ENCODE results near the gene PRKCH.

PRKCH gene

DNA sequence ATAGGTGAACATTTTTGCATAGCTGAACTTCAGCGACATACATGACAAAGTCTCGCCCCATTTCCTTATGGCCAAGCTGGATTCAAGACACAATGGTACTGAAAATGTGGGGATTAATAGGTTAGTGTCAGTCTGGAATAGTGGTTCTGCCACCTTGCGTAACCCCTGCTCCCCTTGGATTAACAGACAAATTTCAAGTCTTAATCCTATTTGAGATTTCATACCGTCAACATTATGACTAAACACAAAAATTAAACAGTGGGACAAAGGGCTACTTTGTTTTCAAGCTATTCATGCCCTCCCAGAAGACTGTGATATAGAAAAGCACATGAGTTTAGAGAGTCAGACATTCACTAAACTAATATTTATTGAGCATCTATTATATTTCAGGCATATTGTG is 235.1 kb downstream of the PRKCH start:
- DNase-seq: no peak

DNA sequence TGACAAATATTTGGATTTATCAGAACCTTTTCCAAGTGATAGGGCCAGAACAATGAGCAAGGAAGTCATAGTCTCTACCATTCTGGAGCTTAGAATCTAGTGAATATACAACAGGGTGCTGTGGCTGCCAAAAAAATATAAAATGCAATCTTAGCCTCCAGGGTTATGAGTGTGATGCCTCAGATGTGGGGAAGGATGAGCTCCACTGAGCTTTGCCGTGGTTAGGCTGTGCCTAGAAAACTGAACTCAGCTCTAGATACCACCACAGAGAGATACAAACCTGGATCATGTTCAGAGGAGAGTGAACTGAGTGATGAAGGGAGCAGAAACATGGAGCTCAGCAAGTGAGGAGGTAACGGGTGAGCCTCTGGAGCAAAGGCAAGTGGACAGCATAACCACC is 235.9 kb downstream of the PRKCH start:
- no peak for DNase-seq

DNA sequence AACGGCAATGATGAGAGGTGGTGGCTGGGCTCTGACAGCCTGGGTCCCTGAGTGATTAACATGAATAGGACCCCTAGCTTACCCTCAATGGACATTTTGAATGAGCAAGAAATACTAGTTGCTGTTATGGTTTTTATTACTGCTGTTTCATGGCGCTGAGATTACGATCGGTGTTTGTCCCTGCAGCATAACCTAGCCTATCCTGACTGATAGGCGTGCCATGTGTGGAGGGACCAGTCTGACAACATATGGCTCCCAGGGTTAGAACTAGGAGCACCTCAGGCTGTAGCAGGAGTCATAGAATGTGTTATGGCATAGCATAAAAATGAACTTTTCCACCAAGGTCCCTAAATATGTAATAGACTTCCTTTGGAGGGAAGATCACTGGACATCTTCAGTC is 236.5 kb downstream of the PRKCH start:
- no peak for DNase-seq

DNA sequence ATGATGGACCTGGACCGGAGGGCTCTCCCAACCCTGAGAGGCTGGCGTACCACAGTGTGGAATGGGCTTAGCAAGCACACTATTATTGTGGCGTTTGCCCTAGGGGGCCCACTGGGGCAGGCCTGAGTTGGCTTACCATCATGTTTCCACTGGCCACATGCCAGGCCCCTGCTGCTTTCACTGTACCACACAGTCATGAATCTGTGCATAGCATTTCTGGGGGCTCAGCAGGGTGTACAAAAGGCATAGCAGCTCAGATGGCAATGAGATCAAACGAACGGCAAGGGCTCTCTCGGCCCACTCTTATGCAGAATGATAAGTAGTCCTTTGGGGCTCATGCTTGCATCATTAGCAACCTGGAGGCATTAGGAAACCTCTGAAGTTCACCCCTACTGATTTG is 236.9 kb downstream of the PRKCH start:
- no peak for DNase-seq

DNA sequence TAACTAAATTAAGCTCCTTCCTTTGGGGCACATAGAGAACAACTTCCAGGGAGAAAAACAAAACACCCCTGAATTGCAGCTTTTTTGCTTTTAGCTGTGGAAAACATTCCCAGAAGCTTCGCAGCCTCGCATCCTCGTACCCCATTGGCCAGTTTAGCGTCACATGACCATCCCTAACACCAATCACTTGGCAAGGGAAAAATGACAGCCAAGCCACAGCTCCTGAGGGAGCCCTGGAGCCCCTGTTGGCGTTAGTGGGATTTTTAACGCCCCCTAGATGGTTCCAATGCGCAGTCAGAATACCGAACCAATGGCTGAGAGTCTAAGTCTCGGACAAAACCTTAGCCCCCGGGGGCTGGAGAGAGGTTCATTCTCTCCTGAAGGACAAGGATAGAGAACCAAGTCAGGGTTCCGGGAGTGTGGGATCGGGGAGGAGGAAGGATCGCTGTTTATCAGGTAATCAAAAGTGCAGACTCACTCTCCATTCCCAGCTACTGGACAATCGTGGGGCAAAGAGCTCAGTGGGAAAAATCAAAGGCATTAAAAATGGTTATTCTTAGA is 238.3 kb downstream of the PRKCH start:
- no peak for DNase-seq

DNA sequence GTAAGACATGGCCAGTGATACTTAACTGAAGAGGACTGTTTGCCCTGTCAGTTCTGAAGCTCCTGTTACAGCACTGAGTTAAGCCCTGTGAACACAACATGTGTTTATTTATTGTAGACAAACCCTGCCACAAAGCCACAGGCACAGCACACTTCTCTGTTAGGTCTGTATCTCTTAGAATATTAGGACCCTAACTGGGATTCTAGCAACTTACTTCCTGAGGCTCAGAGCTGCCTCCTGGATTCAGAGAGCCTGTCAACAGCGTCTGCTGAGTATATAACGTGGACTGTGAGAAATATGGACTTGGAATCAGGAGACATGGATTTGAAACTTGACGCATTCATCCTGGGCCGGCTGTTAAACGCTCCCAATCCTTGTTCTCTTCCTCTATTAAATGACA is 238.9 kb downstream of the PRKCH start:
- DNase-seq: no peak

DNA sequence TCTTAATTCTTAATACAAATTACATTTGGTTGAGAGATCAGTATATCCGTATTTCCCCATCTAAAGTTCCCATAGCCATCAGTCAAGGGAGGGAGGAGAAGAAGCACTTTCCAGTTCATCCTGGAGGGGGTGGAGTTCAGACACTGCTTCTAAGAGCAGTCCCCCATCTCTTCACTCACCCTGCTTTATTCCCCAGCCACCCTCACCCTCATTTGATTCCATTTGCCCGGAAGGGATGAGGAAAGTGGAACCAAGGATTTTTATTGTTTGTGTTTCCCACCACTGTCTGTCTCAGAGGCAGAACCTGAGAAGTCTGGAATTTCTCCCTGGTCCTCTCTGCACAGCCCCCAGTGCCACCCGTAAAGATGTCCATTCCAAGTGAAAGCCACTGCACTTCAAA is 239.7 kb downstream of the PRKCH start:
- DNase-seq: no peak

DNA sequence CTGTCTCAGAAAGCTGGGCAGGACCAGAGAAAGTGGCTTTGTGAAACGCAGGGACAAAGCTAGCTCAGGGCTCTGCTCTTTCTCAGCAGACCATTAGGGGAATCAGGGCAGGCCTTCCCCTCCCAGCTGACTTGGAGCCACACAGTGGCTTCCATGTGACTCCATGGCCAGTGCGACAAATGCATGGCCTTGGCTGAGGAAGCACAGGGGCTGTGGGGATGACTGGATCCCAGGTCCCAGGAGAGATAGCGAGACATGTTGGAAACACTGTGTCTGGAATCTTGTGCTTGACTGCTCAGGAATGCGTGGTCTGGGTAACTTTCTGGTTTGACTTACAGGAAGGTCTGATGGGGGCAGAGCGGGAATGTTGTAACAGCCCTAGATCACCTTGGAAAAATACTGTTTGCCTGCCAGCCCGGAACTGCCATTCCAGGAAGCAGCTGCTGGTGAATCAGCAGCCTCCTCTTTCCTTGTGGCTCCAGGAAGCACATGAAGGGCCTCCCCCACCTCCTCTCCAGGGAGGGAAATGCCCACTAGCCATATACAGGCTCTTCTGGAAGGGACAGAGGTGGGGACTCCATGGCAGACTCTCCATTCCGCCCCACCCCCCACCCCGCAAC is 240.4 kb downstream of the PRKCH start:
- no peak for DNase-seq

DNA sequence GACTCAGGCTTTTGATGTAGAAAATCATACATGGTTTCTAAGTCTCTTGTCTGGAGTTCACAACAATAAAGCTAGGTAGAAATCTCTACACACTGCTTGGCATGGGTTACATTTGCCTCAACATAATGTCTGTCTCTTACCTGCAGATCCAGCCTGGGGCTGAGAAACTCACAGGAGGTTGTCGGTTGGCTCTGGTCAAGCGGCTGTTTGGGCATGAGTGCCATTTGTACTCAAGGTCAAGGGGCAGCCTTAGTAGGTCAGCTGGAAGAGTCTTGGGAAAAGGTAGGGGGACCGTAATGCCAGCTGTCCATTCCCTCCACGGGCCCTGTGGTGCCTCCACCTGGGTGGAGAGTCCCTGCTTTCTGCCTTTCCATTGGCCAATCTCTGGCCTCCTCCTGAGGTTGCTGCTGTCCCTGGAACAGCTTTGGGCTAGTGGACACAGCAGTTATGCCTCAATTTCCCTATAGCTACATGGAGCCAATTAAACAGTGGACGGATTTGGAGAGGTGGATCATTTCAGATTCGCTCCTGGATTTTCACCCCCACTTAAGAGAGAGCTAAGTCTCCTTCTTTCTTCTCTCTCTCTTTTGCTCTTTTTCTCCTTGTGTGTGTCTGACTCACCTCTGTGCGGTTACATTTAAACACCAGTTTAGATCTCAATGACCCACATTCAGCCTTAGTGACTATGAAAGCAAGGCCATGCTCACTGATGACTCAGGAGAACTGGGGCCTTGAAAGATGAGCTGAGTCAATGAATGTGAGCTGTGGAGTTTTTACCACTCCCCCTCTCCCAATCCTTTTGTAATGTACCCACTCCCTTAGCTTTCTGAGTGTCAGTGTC is 241.2 kb downstream of the PRKCH start:
- peak; percentile 51 for DNase-seq

DNA sequence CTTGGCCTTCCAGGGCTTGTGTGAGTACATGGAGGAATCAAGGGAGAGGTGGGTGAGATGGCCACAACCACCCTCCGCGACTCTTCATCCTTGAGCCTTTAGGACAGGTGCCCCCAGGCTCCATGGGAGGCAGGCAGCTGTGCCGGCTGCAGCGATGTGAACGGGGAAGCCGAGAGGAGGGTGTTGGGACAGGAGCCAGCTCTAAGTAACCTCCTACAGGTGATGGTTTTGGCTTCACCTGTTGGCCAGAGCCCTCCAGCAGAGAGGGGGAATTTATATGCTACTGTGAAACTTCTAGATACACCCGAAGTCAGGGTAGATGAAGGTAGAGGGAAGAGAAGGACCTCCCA is 241.8 kb downstream of the PRKCH start:
- DNase-seq: no peak

DNA sequence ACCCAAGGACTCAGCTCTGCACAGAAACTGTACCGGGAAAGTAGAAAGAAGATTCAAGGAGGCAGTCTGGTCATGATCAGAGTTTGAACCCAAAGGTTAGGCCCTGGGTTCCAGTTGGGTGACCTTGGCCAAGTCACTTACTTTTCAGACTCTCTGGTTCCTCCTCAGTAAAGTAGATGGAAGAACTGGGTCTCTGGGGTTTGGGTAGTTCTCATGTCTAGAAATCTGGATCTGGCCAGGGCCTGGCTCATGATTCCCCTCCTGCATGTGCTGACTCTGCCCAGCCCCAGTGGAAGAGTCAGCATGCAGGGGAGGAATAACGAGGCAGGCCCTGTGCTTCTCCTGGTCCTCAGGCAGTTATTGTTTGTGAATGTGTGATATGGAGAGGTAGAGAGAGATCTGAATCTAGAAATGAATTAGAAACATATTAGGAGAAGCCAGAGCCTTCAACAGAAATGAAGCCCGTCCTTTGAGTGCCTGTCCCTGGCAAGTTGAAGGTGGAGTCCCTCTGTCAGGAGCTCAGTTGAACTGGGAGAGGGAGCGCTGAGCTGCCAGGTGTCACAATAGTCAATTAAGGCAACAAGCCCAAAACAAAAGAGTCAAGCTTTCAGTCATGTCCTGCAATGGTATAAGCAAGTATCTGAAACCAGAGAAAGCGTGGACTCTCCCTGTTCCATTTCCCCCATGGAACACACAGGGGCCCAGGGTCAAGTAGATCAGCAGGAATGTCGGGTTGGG is 242.7 kb downstream of the PRKCH start:
- no peak for DNase-seq

DNA sequence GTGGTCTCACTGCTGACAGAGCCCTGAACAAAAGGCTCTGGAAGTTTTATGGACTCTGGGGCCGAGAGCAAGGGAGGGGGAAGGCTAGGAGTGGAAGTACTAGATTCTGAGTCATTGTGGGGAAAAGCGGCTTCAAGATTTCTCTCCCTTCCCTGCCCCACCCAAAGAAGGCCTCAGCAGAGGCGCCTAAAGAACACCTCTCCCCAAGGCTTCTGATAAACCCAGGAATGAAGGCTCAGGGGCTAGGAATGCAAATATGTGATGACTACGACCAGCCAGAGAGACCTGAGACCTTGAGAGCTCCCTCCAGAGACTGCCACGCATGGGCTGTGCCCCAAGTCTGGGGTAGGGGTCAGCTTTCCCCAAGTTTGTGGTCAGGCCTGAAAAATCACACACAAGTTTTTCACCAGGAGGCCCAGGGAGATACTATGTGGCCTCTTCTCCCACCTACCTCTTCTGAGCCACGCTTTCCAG is 243.3 kb downstream of the PRKCH start:
- no peak for DNase-seq

DNA sequence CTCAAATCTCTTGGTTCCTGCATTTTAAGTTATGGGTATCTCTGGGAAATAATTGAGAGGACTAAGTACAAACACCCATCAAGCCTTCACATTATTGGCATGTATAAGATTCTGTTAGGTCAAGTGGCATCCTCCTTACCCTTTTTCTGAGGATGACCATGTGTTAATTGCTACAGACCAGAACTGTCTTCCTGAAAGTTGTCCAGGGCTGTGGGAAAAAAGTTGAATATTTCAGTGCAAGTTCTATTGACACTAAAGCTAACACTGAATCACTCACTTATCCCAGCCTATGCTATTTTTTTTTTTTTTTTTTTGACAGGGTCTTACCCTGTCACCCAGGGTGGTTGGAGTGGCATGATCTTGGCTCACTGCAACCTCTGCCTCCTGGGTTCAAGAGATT is 243.8 kb downstream of the PRKCH start:
- no peak for DNase-seq

DNA sequence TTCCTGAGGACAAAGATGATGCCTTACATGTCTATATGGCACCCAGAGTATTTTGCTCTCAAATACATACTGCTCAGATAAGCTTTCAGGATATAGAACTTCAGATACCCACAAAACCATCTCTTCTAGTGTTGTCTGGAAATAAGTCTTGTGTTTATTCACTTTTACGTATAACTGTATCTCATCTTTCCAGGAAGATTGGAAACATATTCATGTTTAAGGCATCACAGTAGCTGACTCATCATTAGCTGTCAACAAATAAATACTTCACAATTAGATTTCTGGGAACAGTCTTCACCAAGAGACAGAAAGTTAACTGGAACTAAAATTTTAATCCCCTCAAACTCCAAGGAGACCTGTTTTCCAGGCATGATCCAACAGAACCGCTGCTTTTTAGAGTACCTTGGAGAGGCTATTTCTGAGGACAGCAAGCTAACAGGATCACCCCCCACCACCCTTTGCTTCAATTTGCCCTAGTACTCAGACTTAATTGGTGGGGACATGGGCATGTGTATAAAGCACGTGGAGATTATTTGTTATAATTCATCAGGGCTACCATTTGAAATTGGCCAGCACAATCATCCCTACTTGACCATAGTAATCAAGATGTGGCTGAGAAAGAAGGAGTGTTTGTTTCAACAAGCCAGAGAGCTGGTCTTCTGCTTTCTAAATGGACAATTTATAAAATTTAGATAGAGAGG is 244.6 kb downstream of the PRKCH start:
- DNase-seq: no peak

DNA sequence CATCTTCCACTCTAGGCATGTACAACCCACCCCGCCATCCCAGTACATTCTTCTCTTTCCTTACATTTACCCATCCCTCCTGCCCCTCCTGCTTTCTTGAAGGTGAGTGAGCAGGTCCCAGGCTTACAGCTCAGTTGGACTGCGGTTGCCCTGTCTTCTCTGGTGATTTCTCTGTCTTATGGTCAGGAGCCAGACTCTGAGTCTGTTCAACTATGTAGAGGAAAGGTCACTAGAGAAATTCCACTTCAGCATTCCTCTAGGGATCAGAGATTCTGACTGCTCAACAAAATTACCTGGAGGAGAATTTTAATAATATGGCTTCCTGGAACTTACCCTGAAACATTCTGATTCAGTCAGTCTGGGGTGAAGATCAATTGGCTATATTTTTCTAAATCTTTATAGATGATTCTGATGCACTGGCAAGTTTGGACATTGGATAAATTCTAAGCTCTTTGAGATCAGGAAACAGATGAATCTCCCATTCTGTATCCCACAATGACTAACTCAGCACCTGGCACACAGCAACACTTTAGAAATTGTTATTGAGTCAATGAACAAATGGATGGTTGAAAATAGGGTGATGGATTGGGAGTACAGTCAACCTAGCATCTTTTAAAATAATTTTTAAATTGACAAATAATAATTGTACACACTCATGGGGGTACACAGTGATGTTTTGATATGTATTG is 245.3 kb downstream of the PRKCH start:
- DNase-seq: no peak

DNA sequence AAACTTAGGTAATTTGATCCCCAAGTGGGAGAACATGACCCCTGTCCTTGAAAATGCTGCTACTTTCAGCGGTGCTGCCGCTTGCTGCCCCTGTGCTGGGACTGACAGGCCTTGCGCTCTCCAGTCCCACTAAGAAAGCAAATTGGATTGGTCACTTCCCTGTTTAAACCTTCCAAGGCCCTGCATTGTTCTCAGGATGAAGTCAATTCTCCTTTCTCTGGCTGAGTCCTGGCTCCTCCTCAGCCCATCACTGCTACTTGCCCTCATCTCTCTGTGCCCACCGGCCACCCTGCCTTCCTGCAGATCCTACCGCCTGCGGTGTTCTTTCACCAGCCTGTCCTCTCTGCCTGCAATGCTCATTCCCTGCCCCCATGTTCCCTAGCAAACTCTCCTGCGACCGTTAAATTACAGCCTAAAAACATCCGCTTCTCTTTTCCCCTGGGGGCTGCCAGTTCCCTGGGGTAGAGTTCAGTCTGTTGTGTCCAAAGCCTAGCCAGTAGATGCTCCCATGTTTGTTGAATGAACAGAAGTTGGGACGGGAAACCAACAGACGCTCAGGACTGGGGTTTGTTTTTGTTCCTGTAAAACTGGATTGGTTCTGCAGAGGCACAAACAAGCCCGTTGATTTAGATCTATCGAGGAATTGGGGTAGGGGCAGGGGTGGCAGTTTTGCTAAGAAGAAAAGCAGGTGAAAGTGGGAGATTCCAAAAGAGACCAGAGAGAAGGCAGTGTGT is 246.6 kb downstream of the PRKCH start:
- no peak for DNase-seq

DNA sequence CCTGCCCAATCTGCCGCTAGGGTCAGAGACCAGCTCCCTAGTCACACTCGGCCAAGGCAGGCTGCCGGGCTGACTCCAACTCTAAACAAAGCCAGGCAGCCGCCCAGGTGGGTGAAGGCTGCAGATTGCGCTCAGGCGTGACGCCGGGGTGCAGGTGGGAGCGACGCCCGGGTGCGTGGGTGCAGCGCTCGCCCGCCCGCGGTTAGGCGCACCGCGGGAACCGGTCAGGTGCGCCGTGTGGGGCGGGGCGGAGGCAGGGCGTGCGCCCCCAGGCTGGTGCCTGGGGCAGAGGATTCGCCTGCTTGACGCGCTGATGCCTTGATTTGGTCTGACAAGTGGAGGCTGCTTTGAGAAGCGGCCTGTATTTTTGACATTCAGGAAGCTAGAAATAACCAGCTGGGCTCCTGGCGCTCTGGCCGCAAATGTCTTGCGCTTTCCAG is 247.2 kb downstream of the PRKCH start:
- peak; percentile 63 for DNase-seq

DNA sequence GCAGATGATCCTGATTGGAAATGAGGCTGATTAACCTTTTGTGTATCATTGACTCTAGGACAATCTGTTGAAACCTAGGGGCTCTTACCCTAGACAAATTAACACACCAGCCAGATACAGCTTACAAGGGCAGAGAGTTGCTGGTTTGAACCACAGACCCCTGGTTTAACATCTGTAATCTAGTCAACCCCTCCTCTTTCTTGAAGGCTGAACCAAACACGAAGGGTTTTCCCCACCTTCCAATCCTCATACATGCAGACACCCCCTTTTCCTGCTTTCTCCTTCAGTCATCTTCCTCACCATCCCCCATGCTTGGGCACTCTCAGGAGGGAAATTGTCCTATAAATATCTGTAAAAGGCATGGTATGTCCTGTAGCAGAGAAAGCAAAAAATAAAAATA is 247.9 kb downstream of the PRKCH start:
- no peak for DNase-seq

DNA sequence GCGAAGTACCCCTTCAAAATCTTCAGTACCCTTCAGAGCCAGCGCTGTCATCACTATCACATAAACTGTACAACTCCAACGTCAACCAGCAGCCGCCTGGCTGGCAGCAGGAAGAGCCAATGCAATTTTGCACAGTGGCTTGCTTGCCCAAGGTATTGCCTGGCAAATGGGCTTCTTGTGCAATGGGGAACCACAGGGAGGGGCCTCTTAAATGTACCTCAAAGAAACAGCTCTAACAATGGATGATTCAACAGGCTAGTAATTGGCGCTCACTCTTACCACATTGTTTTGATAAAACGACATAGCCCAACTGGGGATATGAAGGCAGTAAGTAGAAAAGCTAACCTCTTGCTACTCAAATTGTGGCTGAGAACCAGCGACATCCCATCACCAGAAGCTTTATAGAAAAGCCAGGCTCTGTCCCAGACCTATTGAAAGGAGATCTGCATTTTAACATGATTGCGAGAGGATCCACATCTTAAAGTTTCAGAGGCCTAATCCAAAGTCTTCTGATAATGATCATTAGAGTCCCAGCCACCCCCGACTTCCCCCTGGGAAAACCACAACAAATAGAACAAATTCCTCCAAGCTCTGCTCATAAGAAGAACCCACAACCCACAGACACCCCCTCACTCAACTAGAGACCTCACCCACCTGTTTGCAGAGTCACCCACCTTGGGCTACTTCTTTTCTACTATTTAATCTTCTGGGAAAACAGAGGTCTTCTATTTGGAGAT is 248.6 kb downstream of the PRKCH start:
- peak; percentile 39 for DNase-seq

DNA sequence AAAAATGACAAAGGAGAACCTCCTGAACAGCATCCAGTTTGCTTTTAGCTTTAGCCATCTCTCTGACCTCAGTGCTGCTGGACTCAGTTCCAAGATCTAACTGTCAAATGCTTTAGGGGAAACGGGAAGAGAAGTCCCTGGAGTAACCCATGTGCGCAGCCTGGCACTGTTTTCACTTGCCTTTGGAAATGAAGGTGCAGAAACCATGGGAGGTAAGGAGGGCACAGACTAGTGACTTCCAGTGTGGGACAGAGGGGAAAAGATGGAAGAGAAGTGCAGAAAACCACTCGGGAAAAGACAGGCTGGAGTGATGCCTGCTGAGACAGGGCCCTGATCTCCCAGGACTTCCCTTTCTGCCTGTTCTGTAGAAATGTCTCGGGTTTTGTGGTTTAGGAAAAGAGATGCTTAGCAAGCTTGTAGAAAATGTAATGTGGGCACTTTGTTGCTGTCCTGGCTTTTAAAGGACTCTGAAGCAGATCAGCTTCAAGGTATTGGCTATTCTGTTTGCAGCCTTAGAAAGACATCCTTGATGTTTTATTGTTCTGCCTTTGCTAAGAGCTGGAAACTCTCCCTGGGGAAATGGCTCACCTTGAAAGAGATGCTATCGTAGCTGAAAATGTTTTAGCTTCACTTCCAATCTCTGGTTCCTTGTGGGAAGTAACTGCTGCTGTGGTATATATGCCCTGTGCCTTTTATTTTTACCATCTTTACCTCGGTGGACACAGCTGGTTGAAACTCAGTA is 249.3 kb downstream of the PRKCH start:
- DNase-seq: no peak
